GM19240 (cell line): ENCODE measurements around the gene TMEM120B.
"Not testable (repeated sequence)": the region's sequence is repeated elsewhere in the genome, so short reads cannot be mapped to it uniquely, and the experiment has no call there.

Source experiments
- DNase-seq: peaks from one replicate; pipeline ENCODE4 v3.0.0; 2011; ENCODE audit warnings: low spot score; ENCODE audit not compliant: insufficient read length

Gene TMEM120B

GRCh38 chr12:121709064-121709424 is 3.5 kb upstream of the TMEM120B start:
- DNase-seq, result not testable (repeated sequence)

- no peak for DNase-seq
Measured at GRCh38 chr12:121709478-121709961, 3.0 kb upstream of the TMEM120B start.

GRCh38 chr12:121711361-121712189 is 977 bp upstream of the TMEM120B start:
- DNase-seq, result no peak

- no peak for DNase-seq
Measured at GRCh38 chr12:121712190-121712460, 427 bp upstream of the TMEM120B start.

GRCh38 chr12:121713257-121713777 is 765 bp downstream of the TMEM120B start:
- no peak for DNase-seq

- DNase-seq, result no peak
Measured at GRCh38 chr12:121713793-121714192, 1.2 kb downstream of the TMEM120B start.

- not testable (repeated sequence) for DNase-seq
Measured at GRCh38 chr12:121715055-121715454, 2.5 kb downstream of the TMEM120B start.

- DNase-seq, result no peak
Measured at GRCh38 chr12:121715862-121716435, 3.4 kb downstream of the TMEM120B start.

- no peak for DNase-seq
Measured at GRCh38 chr12:121717041-121717699, 4.6 kb downstream of the TMEM120B start.

GRCh38 chr12:121718653-121719239 is 6.2 kb downstream of the TMEM120B start:
- DNase-seq, result no peak

GRCh38 chr12:121719926-121720414 is 7.4 kb downstream of the TMEM120B start:
- DNase-seq, result no peak

- DNase-seq, result no peak
Measured at GRCh38 chr12:121720762-121721161, 8.2 kb downstream of the TMEM120B start.

GRCh38 chr12:121722511-121722910 is 10.0 kb downstream of the TMEM120B start:
- DNase-seq, result no peak

GRCh38 chr12:121723200-121723599 is 10.6 kb downstream of the TMEM120B start:
- no peak for DNase-seq

- DNase-seq, result no peak
Measured at GRCh38 chr12:121724925-121725324, 12.4 kb downstream of the TMEM120B start.

- no peak for DNase-seq
Measured at GRCh38 chr12:121725423-121725822, 12.9 kb downstream of the TMEM120B start.

- DNase-seq, result no peak
Measured at GRCh38 chr12:121729021-121729420, 16.5 kb downstream of the TMEM120B start.

- no peak for DNase-seq
Measured at GRCh38 chr12:121731473-121731872, 18.9 kb downstream of the TMEM120B start.

GRCh38 chr12:121733849-121734248 is 21.3 kb downstream of the TMEM120B start:
- DNase-seq, result no peak

GRCh38 chr12:121738340-121738858 is 25.8 kb downstream of the TMEM120B start:
- no peak for DNase-seq

GRCh38 chr12:121740847-121741246 is 28.3 kb downstream of the TMEM120B start:
- DNase-seq, result no peak

- DNase-seq, result no peak
Measured at GRCh38 chr12:121741743-121742142, 29.2 kb downstream of the TMEM120B start.
